HG03342 (cell line): ENCODE measurements around the gene CPB2.
A peak's percentile ranks its signal among the peaks of the same experiment; 100 is the strongest.

Experiments used
- ATAC-seq: cut with Tn5 transposase; IDR thresholded peaks from one replicate; pipeline ENCODE4 v1.9.1; 2021; ENCODE audit warnings: mild to moderate bottlenecking, moderate library complexity; ENCODE audit not compliant: unreplicated experiment

Gene CPB2

DNA sequence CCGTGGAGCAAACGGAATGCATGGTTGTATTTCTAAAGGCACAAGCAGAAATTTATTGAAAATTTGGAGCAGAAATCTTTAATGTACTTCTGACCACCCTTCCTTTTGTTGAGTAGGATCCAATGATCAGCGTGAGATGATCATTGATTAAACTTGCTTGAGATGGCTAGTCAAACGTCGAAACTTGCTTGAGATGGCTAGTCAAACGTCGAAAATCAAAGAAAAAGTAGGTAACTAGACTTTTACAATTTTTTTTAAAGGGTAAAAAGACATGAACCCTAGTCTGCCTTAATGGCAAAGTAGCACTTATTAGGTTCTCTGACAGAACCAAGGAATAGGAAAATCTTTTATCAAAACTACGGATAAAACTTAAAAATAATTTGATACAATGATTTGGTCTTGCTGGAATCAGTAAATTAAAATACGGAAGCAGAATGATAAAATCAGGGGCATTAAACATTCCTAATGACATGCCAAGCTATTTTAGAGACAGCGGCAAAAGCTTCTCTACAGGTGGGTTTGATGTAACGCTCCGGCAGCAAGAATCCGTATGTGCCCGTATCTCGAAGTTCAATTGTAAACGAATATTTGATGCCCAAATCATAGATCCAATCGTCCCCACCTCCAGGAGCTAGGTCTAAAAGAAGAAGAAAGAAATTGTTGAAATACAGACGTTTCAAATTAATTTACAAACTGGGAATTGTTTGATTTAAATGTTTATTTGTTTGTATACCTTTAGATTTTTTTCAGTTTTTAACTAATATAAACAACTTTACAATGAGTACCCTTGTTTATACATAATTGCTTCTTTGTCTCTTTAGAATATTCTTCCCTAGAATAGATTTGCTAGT lies 51.4 kb downstream of the CPB2 start:
- ATAC-seq = no peak

DNA sequence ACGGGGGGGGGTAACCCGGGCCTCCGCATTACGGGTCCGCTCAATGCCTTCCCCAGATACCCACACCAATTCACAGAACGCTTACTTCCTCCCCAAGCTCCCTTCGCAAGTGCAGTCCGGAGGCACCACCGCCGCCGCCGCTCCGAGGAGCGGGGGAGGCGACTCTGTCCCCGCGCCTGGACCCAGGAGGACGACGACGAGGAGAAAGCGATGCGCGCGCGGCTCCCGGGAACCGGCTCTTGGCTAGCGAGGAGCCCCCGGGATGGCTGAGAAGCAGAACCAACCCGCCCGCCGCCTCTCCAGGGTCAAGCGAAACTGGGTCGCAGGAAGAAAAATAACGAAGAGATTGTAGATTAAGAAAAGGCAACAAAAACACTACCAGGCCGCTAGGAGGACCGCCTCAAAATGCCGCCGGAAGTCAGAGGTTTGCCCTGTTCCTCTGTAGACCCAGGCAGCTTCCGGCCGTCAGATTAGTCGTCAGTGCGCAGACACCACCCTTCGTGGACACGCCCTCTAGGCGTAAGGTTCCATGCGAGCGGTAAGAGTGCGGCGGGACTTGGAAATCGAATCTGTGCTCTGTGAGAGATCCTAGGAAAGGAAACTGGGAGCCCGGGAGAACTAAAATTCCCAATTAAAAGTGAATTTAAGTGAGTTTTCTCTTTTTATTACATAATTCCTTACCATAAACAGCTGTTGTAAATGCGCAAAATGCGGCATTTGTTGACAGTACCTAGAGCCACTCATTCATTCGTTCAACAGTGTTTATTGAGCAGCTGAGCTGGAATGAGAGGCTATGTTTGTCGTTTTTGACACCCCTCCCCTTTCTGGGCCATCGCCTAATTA lies 52.3 kb downstream of the CPB2 start, which contains the start of gene ZC3H13:
TSS of gene ZC3H13 (minus strand) at position 428 of the 843 bp plus-strand sequence. CDS start 7,239 bp downstream, outside the sequence.
- ATAC-seq = peak; percentile 99

DNA sequence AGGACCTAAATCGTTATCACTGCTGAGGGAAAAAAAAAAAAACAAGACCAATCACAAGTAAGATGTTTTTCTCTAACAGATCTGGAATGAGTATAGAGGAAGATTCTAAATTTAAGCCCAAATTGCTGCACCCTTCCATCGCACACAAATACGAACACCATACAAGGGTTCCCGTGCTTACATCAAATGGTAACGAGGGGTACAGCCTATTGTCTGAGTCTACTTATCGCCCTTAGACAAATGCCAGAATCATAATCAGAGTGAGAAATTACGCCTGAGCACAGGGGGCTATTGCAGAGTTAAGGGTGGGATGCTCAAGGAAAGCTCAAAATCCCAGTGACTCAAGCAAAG lies 52.9 kb downstream of the CPB2 start:
- ATAC-seq = peak; percentile 1

DNA sequence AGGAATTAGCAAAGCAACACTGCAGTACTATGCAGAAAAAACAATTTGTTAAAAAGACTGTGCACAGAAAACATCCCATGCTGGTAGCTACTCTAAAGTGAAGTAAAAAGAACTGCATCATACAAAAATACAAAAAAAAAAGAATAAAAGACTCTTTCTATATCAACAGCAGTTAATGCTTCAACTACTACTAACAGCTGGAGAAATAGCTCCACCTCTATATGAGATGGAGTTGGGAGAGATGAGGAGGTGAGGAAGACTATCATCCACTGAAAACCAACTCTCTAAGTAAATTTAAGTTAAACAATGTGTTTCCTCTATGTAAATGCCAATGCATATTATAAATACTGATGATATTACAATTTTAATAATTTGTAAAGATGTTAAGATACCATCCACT lies 54.1 kb downstream of the CPB2 start:
- no peak for ATAC-seq

GRCh38 chr13:46045424-46045823 lies 59.4 kb downstream of the CPB2 start:
- no peak for ATAC-seq

GRCh38 chr13:46043647-46044046 lies 61.2 kb downstream of the CPB2 start:
- ATAC-seq = no peak

DNA sequence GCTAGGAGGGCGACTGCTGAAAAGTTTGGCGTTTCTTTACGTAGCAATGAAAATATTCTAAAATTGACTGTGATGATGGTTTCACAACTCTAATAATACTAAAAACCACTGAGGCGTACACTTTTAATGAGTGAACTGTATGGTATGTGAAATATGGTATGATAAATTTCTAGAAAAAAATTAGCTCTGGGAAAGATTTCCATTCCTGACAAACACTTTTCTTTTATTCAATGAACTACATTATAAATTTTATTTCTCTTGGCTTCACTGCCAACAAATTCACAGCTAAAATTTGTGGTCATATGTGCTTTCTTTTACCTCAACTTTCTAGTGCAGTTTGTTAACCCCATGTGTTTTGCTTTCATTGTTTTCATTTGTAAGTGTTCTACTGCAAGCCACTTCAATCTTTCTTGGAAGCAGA lies 63.4 kb downstream of the CPB2 start:
- ATAC-seq = no peak

DNA sequence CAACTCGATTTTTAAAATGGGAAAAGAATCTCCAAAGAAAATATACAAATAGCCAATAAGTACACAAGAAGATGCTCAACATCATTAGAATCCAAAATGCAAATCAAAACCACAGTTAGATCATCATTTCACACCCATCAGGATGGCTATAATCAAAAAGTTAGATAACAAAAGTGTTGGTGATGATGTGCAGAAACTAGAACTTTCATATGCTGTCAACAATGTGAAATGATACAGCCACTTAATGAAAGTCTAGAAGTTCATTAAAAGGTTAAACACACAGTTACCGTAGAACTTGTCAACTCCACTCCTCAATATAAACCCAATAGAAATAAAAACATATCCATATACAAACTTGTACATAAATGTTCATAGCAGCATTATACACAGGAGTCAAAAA lies 64.1 kb downstream of the CPB2 start:
- no peak for ATAC-seq

DNA sequence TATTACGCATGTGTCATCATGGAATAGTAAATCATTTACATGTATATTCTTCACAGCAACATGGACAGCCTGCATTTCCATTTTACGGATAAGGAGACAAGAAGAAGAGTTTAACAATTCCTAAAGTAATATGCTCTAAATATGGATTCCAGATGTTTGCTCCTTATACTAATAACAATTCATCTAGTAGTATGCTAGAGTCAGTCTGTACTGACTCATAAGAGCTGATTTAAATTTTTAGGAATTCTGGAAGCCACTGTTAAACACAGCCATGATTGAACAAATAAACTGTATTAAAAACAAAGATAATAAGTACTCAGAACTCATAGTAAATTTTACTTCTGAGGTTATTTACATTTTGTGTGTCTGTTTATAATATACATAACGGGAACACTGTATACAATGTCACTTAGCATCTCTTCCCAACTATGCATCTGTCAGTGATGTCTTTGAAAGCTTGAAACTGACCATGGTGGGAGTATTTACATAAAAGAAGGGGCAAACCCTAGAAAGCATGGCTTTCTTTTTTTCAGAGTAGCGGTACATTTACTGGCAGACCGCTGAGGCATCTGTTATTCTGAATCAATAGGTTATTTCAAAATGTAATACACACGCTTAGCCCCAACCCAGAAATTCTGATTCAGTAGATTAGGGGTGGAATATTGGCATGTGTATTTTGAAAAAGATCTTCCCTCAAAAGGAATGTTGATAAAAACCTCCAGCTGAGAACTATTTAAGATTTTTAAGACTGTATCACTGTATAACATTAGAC lies 65.2 kb downstream of the CPB2 start:
- ATAC-seq = no peak

GRCh38 chr13:46038296-46038695 lies 66.5 kb downstream of the CPB2 start:
- no peak for ATAC-seq

- ATAC-seq = no peak
These were observed 69.8 kb downstream of the CPB2 start for GRCh38 chr13:46035066-46035465.

GRCh38 chr13:46032341-46032740 lies 72.5 kb downstream of the CPB2 start:
- ATAC-seq = no peak

GRCh38 chr13:46031581-46032263 lies 73.1 kb downstream of the CPB2 start:
- no peak for ATAC-seq

GRCh38 chr13:46025157-46025556 lies 79.7 kb downstream of the CPB2 start:
- ATAC-seq = no peak

- ATAC-seq = no peak
These were observed 82.4 kb downstream of the CPB2 start for GRCh38 chr13:46022481-46022880.

GRCh38 chr13:46016216-46016615 lies 88.6 kb downstream of the CPB2 start:
- no peak for ATAC-seq

- ATAC-seq = no peak
These were observed 89.5 kb downstream of the CPB2 start for GRCh38 chr13:46015366-46015765.

- no peak for ATAC-seq
These were observed 92.4 kb downstream of the CPB2 start for GRCh38 chr13:46012404-46012803.

DNA sequence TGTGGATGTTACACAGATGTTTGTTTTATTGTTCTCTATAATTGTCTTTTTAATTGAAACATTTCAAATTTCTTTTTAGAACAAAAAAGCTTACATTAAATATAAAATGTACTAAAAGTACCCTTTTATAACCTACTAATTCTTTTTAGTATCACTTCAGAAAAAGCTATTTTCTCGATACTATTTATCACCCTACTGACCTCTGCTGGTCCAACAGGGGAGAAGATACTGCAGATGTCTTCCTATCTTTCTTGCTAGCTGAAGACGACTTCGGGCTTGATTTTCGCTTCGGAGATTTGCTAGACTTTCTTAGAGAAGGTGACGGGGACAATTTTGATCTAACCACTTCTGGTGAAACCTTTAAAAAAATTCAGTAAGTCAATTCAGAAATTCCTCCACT lies 94.7 kb downstream of the CPB2 start:
- no peak for ATAC-seq

GRCh38 chr13:46008631-46009030 lies 96.2 kb downstream of the CPB2 start:
- no peak for ATAC-seq
